HG03575 (cell line): ENCODE measurements around the gene RBMS3.
"Not testable (repeated sequence)": the region's sequence is repeated elsewhere in the genome, so short reads cannot be mapped to it uniquely, and the experiment has no call there.

Source experiments
- ATAC-seq: cut with Tn5 transposase; IDR thresholded peaks from one replicate; pipeline ENCODE4 v1.9.1; 2021; ENCODE audit not compliant: unreplicated experiment, insufficient number of reproducible peaks, low FRiP score; ENCODE audit errors: extremely low read depth

Gene RBMS3

GRCh38 chr3:29301332-29302019 lies 20.6 kb downstream of the RBMS3 start:
- ATAC-seq: no peak

DNA sequence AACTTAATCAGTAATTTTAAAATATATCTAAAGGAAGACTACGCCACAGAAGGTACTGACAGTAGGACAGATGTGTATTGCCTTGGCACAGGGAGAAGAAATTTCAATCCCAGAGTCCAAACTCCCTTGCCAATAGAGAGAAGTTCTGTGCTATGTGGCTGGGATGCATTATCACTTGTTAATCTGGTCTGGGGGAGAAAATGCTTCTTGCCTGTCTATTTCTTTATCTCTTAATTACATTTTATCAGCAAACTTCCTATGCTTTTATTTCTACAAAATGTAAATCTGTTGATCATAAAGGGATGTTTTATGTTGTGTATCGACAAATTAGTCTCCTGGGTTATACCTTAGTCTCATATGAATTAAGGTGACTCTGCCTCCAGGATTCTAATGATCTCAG lies 21.7 kb downstream of the RBMS3 start:
- ATAC-seq: no peak

DNA sequence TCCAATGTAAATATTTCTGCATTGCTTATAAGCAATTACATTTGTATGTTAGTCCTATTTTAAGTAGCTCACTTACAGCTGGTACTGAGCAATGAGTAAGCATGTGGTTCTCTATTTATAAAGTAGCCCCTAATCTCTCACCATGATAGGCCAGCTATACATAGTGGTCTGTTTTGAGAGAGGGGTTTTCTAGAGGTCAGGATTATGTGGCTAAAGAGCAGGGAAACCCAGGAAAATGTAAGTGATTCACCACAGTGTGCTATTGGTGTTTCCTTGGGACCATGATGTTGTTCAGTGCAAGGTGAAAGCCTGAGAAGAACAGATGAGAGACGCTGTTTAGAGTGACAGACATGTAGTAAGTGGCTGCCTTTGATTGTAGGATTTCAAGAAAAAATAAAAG lies 26.4 kb downstream of the RBMS3 start:
- ATAC-seq: no peak

DNA sequence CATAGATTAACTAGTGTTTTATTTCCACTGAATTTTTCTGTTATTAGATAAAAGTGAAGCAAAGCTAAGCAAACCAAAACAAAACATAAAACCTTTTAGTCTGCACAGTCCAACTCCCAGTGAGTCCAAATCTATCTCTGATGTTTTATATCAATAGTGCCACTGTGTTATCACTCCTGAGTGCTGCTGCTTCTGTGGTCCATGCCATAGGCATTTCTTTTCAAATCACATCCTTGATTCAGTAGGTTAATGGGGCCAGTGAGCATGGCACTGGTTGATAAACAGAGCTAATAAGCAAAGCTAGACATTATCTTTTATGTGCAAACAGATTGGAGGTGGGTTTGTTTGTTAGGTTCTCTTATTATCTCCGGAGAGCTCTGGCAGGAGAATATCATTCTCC lies 30.0 kb downstream of the RBMS3 start:
- no peak for ATAC-seq

DNA sequence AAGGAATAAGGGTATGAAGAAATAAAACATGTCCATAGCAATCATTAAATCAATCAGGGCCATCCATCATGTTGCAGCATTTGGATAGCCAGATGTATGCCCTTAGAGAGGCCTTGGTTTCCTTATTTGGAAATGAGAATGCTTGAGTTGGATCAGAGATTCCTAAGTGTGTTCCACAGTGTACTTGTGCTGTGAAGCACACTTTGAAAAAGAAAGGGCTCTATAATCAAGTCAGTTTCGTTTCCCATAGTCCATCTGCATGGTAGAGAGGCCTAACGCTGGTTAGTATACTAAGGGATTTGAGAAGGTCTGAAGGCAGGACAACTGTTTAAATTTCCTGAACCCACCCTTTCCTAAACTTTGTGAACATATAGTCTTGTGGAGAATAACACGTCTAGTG lies 30.9 kb downstream of the RBMS3 start:
- ATAC-seq: no peak

DNA sequence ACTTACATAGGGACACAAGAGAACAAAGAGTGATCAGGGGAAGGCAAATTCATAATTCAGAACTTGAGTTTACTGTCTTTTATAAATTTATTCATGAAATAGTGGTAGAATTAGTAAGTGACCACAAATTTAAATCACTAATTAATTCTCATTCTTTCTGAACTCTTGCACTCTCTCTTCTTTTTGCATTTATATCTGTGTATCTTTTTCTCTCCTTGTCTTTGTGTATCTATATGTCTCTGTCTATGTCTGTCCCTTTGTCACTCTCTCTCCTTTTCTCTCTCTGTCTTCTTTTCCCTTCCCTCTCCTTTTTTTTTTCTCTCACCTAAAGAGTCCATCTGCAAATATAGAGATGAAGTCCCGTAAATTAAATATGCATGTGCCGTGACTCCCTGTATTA lies 31.5 kb downstream of the RBMS3 start:
- ATAC-seq: no peak

DNA sequence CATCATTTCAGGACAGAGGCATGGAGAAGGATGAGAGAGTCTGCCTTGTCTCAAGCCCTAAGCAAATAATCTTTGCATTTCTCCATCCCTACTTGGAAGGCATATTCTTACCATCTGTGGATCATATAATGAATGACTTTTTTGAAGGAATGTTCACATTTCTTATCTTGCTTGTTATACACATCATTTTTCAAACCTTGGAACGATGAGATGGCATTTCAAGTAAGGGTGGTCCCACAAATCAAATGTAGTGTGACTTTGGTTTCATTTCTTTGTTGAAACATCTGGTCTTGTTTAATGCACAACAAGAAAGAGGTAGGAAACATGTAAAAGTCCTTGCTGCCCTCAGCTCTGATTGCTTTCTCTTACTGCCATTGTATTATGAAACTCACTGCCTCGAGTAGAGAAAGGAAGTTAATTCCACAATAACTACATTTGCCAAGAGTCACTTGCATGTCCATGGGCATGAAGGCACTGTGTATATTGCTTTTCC lies 32.1 kb downstream of the RBMS3 start:
- no peak for ATAC-seq

- no peak for ATAC-seq
Observed at GRCh38 chr3:29313981-29314726, 33.3 kb downstream of the RBMS3 start.

- ATAC-seq: no peak
Observed at GRCh38 chr3:29314727-29315088, 33.8 kb downstream of the RBMS3 start.

DNA sequence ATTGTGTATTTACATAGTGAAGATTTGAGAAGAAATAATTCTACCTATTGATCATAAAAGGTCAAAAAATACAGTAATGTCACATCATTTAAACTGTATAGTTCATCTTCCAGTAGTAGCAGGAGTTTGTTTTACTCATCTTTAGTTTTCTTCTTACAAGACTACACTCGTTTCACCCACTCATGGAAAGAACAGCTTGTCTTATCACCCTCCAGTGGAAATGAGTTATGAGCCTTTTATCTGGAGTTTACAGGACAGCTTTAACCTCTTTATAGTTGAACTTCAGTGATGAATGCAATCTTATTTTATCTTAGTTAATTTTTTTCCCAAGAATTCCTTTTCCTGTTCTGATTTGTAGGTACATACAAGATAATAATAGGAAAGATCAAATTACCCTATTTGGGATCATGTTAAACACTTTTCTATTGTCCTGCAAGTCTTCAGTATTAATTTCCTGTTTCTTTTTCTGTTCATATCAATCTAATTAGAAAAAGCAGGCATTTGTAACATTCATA lies 36.8 kb downstream of the RBMS3 start:
- no peak for ATAC-seq

GRCh38 chr3:29318251-29318650 lies 37.4 kb downstream of the RBMS3 start:
- no peak for ATAC-seq

GRCh38 chr3:29319262-29319661 lies 38.4 kb downstream of the RBMS3 start:
- ATAC-seq: peak; percentile 44

DNA sequence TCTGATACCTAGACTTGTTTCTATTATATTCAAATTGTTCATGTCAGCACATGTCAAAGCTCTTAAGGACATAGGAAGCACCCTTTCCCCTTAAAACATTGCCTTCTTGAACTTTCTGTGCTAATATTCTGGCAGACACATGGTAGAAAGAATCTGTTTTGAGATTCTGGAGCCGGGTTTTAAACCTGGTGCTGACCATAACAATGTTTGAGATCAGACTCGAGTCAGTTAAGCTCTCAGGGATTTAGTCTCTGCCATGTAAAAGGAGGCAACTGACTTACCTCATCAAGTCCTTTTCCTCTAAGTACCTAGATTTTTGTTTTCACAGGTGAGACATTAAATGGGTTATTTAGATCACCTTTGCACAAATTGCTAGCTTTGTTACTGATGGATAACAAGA lies 38.9 kb downstream of the RBMS3 start:
- no peak for ATAC-seq

DNA sequence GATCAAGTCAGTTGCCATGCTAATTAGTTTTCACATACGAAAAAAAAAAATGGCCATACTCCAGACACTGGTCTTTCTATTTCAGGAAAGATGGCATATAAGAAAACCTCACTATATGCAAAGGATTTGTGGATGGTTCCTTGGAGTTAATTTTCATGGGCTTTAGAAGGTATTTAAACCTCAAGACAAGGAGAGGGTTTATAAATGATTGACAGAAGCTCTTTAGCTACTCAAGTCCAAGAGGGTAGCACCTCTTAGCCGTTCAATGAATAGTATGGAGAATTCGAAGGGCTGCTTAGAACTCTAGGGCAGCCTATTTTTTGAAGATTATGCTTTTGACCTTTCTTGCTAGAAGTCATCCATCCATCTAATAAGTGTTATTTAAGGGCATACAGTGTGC lies 41.7 kb downstream of the RBMS3 start:
- ATAC-seq: no peak

GRCh38 chr3:29324180-29324651 lies 43.3 kb downstream of the RBMS3 start:
- ATAC-seq: peak; percentile 97

GRCh38 chr3:29326540-29326939 lies 45.7 kb downstream of the RBMS3 start:
- not testable (repeated sequence) for ATAC-seq

- ATAC-seq: no peak
Observed at GRCh38 chr3:29329986-29330890, 49.4 kb downstream of the RBMS3 start.

DNA sequence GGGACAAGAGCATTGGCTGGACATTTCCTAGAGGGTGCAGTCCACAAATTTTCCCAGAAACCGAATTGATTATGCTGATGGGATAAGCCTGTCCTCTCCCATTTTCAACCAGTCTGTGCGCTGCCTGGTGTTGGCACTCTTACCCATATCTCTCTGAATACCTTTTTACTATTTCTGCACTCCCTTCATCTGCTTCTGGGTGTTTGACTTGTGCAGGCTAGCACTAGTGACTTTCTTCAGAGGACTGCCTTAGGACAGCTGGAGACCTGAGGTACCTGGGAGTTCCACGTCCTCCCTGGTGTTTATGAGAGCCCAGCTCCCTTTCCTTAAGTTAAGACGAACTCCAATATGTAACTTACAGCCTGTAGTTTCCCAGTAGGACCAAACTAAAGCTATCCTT lies 50.2 kb downstream of the RBMS3 start:
- no peak for ATAC-seq

- ATAC-seq: no peak
Observed at GRCh38 chr3:29331456-29332194, 50.8 kb downstream of the RBMS3 start.
